Loucy (cell line): Measurements from ENCODE around the gene RAB44.
"Not testable (repeated sequence)": the region's sequence is repeated elsewhere in the genome, so short reads cannot be mapped to it uniquely, and the experiment has no call there.

Source experiments
- H2AFZ ChIP-seq: fragments of 200-600 bp; sonication (generic); 2 replicates; pipeline ENCODE4 v1.6.0; 2016; ENCODE audit warnings: antibody characterized with exemption, mild to moderate bottlenecking, low read length, moderate library complexity
- H3F3A ChIP-seq: fragments of 200-600 bp; 2 replicates; pipeline ENCODE4 v1.6.0; 2016; ENCODE audit warnings: antibody characterized with exemption, low read depth, mild to moderate bottlenecking
- H3K27me3 ChIP-seq: fragments of 200-600 bp; sonication (generic); 2 replicates; pipeline ENCODE4 v1.6.1; 2014; ENCODE audit warnings: low read length, mild to moderate bottlenecking; ENCODE audit not compliant: insufficient read depth, poor library complexity, severe bottlenecking
- H3K36me3 ChIP-seq: fragments of 200-600 bp; sonication (generic); 2 replicates; pipeline ENCODE4 v1.6.1; 2016; ENCODE audit warnings: low read length; ENCODE audit not compliant: insufficient read depth
- H3K4me1 ChIP-seq: fragments of 200-600 bp; sonication (generic); 2 replicates; pipeline ENCODE4 v1.5.1; 2014; ENCODE audit warnings: low read length, mild to moderate bottlenecking; ENCODE audit not compliant: insufficient read depth, poor library complexity, severe bottlenecking
- H3K4me2 ChIP-seq: fragments of 200-600 bp; sonication (generic); 2 replicates; pipeline ENCODE4 v1.6.0; 2014; ENCODE audit warnings: antibody characterized with exemption, low read length, low read depth, mild to moderate bottlenecking; ENCODE audit not compliant: poor library complexity, severe bottlenecking
- H3K4me3 ChIP-seq: fragments of 200-600 bp; sonication (generic); 2 replicates; pipeline ENCODE4 v1.5.1; 2014; ENCODE audit warnings: low read length, mild to moderate bottlenecking, mixed read lengths; ENCODE audit not compliant: poor library complexity, severe bottlenecking
- H3K79me2 ChIP-seq: fragments of 200-600 bp; sonication (generic); 2 replicates; pipeline ENCODE4 v1.6.1; 2014; ENCODE audit warnings: low read length; ENCODE audit not compliant: insufficient read depth
- H3K9ac ChIP-seq: fragments of 200-600 bp; sonication (generic); 2 replicates; pipeline ENCODE4 v1.6.0; 2014; ENCODE audit warnings: mild to moderate bottlenecking, low read depth, low read length, moderate library complexity; ENCODE audit not compliant: poor library complexity, severe bottlenecking
- H3K9me2 ChIP-seq: fragments of 200-600 bp; sonication (generic); replicated peaks from 2 replicates; pipeline ENCODE4 v1.6.1; 2016; ENCODE audit warnings: low read depth, low read length, mixed read lengths
- H3K9me3 ChIP-seq: fragments of 200-600 bp; sonication (generic); 2 replicates; pipeline ENCODE4 v1.6.1; 2014; ENCODE audit warnings: mild to moderate bottlenecking, antibody characterized with exemption, low read length, low read depth; ENCODE audit not compliant: insufficient read depth
- H4K20me1 ChIP-seq: fragments of 200-600 bp; sonication (generic); 2 replicates; pipeline ENCODE4 v1.6.0; 2014; ENCODE audit warnings: antibody characterized with exemption, low read length, mild to moderate bottlenecking; ENCODE audit not compliant: insufficient read depth, poor library complexity, severe bottlenecking
- EZH2phosphoT487 ChIP-seq: fragments of 200-600 bp; IDR thresholded peaks from 2 replicates; pipeline ENCODE4 v1.6.1; 2018; ENCODE audit warnings: antibody characterized with exemption, mild to moderate bottlenecking, moderate library complexity, borderline replicate concordance
- TF ChIP-seq, protein P1 (sequence below): fragments of 200-600 bp; sonication (generic); conservative IDR thresholded peaks from 2 replicates; pipeline ENCODE4 v1.5.1; 2014; ENCODE audit warnings: mild to moderate bottlenecking, antibody characterized with exemption, low read length

The RAB44 gene

GRCh38 chr6:36721369-36722140, 23.9 kb downstream of the RAB44 start:
- H3K36me3 ChIP-seq, result peaks cover 46% of the 10 kb centered on the region; the same call in 1 of the 2 replicates
- no peak overlapping the region for H3K4me3 ChIP-seq
- H3K27me3 ChIP-seq, result no peaks in the 10 kb centered on the region
- H3K9me3 ChIP-seq, result no peaks in the 10 kb centered on the region
- H3K4me1 ChIP-seq, result no peaks in the 10 kb centered on the region
- TF ChIP-seq, protein P1, sequence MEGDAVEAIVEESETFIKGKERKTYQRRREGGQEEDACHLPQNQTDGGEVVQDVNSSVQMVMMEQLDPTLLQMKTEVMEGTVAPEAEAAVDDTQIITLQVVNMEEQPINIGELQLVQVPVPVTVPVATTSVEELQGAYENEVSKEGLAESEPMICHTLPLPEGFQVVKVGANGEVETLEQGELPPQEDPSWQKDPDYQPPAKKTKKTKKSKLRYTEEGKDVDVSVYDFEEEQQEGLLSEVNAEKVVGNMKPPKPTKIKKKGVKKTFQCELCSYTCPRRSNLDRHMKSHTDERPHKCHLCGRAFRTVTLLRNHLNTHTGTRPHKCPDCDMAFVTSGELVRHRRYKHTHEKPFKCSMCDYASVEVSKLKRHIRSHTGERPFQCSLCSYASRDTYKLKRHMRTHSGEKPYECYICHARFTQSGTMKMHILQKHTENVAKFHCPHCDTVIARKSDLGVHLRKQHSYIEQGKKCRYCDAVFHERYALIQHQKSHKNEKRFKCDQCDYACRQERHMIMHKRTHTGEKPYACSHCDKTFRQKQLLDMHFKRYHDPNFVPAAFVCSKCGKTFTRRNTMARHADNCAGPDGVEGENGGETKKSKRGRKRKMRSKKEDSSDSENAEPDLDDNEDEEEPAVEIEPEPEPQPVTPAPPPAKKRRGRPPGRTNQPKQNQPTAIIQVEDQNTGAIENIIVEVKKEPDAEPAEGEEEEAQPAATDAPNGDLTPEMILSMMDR, result no peak
- TF ChIP-seq EZH2phosphoT487, result no peak
- no peak overlapping the region for H2AFZ ChIP-seq
- no peaks in the 10 kb centered on the region for H3F3A ChIP-seq
- no peaks in the 10 kb centered on the region for H3K9me2 ChIP-seq
- H3K79me2 ChIP-seq, result no peaks in the 10 kb centered on the region
- H3K4me2 ChIP-seq, result no peak overlapping the region
- no peaks in the 10 kb centered on the region for H4K20me1 ChIP-seq
- no peak overlapping the region for H3K9ac ChIP-seq

GRCh38 chr6:36722365-36722764, 24.7 kb downstream of the RAB44 start:
- no peak for TF ChIP-seq EZH2phosphoT487
- TF ChIP-seq, protein P1, result no peak
- no peaks in the 10 kb centered on the region for H3K27me3 ChIP-seq

DNA sequence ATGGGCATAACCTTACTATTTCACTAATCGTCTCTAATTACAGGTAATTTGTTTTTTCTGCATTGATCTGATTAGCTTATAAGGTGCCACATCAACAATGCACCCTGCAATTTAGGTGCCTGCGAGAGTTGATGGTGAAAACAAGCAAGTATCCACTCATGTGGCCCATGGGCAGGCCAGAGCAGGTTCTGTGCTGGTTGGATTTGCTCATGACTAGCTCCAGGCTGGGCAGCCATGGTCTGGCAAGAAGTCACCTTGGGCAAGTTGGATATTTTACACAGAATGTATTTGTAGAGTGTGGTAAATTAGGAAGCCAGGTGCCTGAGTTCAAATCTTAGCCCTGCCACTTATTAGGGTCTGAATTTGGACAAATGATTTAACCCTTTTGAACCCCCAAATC, 25.3 kb downstream of the RAB44 start:
- H3K27me3 ChIP-seq, result no peaks in the 10 kb centered on the region
- no peak for TF ChIP-seq EZH2phosphoT487
- TF ChIP-seq, protein P1, result no peak
- no peak overlapping the region for H3K9ac ChIP-seq
- H2AFZ ChIP-seq, result no peak overlapping the region
- no peaks in the 10 kb centered on the region for H3K9me2 ChIP-seq
- no peaks in the 10 kb centered on the region for H3K79me2 ChIP-seq
- no peaks in the 10 kb centered on the region for H3K9me3 ChIP-seq
- no peaks in the 10 kb centered on the region for H4K20me1 ChIP-seq
- H3K4me1 ChIP-seq, result no peaks in the 10 kb centered on the region
- no peaks in the 10 kb centered on the region for H3F3A ChIP-seq
- no peak overlapping the region for H3K4me2 ChIP-seq
- peaks cover 33% of the 10 kb centered on the region; the same call in 1 of the 2 replicates for H3K36me3 ChIP-seq
- H3K4me3 ChIP-seq, result no peak overlapping the region

More at GRCh38 chr6:36722365-36722764, 24.7 kb downstream of the RAB44 start:
- Histone ChIP-seq H3K9me2 (no peaks in the 10 kb centered on the region), H3K79me2 (no peaks in the 10 kb centered on the region), H4K20me1 (no peaks in the 10 kb centered on the region), H2AFZ (no peak overlapping the region), H3K4me2 (no peak overlapping the region), H3K4me3 (no peak overlapping the region), H3K36me3 (peaks cover 38% of the 10 kb centered on the region; the same call in 1 of the 2 replicates), H3K9me3 (no peaks in the 10 kb centered on the region), H3K4me1 (no peaks in the 10 kb centered on the region), H3K9ac (no peak overlapping the region), H3F3A (no peaks in the 10 kb centered on the region)

DNA sequence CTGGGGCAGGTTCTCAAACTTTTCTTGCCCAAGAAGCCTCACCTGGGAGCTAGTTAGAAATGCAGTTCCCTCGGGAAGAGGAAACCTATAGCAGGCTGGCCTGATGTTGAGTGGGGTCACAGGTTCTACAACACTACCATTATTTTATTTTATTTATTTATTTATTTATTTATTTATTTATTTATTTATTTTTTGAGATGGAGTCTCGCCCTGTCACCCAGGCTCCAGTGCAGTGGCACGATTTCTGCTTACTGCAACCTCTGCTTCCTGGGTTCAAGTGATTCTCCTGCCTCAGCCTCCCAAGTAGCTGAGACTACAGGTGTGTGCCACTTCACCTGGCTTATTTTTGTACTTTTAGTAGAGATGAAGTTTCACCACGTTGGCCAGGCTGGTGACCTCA, 26.4 kb downstream of the RAB44 start:
- not testable (repeated sequence) for H3K9me3 ChIP-seq, H3K9ac ChIP-seq, H3F3A ChIP-seq, H3K27me3 ChIP-seq, H4K20me1 ChIP-seq, H3K79me2 ChIP-seq, H3K9me2 ChIP-seq, H2AFZ ChIP-seq, H3K4me2 ChIP-seq, H3K4me3 ChIP-seq, H3K4me1 ChIP-seq
- peaks cover 24% of the 10 kb centered on the region; the same call in 1 of the 2 replicates for H3K36me3 ChIP-seq
